IPS-18a (cell line): ENCODE measurements around the gene SRM.
"Not testable (repeated sequence)": the region's sequence is repeated elsewhere in the genome, so short reads cannot be mapped to it uniquely, and the experiment has no call there.

ENCODE experiments used
- H3K27ac ChIP-seq: one replicate; pipeline ENCODE4 v1.5.1; 2013; ENCODE audit warnings: low read length
- H3K27me3 ChIP-seq: one replicate; pipeline ENCODE4 v1.6.1; 2013; ENCODE audit warnings: mild to moderate bottlenecking, low read length; ENCODE audit not compliant: control insufficient read depth, insufficient read depth
- H3K36me3 ChIP-seq: one replicate; pipeline ENCODE4 v1.6.1; 2013; ENCODE audit warnings: low read depth, low read length; ENCODE audit not compliant: control insufficient read depth
- H3K4me1 ChIP-seq: one replicate; pipeline ENCODE4 v1.6.1; 2013; ENCODE audit warnings: low read depth, low read length; ENCODE audit not compliant: control insufficient read depth
- H3K4me3 ChIP-seq: one replicate; pipeline ENCODE4 v1.5.1; 2013; ENCODE audit warnings: low read length
- H3K9ac ChIP-seq: one replicate; pipeline ENCODE4 v1.6.1; 2013; ENCODE audit warnings: mild to moderate bottlenecking, low read length, moderate library complexity
- H3K9me3 ChIP-seq: one replicate; pipeline ENCODE4 v1.6.1; 2013; ENCODE audit warnings: low read depth, low read length; ENCODE audit not compliant: control insufficient read depth

Gene SRM

DNA sequence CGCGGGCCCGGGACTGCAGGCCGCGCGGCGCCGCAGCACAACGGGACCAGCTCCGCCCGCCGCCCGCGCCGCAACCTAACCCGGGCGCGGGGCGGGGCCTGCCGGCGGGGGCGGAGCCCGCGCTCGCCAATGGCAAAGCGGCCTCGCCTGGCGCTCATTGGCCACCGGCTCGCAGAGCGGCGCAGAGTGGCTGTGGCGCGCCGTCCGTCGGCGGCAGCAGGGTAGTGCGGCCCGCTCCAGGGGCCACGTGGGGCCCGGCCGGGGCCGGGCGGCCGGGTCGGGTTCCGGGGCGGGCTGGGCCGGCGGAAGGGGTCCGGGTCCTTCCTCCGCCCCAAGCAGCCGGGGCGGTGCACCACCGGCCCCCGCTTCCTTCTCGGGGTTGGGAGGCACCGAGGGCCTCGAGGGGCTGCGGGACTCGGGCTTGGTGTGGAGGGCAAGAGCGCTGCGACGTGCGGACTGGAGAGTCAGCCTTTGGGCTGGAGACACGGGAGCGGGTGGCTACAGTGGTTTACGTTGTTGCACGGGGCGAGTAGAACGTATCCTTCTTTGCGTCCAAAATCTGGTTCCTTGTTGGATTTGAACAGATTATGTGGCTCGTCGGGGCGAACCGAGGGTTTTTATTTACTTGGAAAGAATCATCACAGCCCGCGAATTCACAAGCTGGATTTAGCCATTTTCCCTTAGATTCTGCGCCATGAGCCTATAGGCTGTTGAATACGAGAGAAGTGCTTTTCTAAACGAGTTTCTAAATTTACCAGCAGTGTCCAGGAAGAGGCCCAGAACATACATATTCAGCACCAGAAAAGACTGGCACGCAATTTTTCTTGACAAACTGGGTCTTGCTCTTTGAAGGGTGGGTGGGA lies at the start of gene SRM:
Gene SRM, minus strand, starts transcription at position 51 of the 863 bp plus-strand sequence. CDS start 75 bp downstream, outside the sequence.
- Histone ChIP-seq H3K27me3 (no peaks in the 10 kb centered on the region), H3K9ac (peak within 1 kb of the TSS; percentile 92), H3K36me3 (peaks cover 26% of the 10 kb centered on the region), H3K4me3 (peak within 1 kb of the TSS; percentile 92), H3K9me3 (no peaks in the 10 kb centered on the region), H3K4me1 (no peaks in the 10 kb centered on the region), H3K27ac (peak within 1 kb of the TSS; percentile 68)

DNA sequence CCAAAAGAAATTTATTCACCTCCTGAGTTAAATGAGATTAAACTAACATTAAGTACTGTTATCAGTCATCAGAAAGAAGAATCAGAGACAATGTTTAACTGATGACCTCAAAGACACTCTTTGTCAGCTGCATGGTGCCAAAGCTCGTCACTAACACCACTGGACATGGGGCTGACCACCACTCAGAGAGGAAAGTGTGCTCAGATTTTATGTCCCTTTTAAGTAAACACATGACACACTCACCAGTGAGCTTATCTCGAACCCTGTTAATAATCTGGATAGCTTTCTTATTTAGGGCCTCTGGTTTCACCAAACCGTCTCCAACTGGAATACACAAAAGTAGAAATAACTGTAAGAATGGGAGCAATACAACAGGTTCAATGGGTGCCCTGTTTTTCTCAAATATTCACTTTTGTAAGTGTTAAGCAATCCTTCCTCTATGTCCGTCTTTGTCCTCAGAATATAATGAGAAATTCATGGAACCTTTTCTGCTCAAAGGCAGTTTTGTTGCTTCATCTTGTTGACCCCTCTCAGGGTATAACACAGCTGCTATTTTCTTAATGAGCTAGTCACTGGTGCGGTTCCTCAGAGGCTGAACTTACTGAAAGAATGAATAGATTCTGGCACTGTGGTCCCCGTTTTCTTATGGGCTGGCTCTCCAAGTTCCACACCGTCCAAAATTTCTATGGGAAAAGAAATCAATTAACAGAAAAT lies 49.4 kb upstream of the SRM start:
- H3K4me3 ChIP-seq = no peak overlapping the region
- H3K27ac ChIP-seq = no peak overlapping the region
- H3K9me3 ChIP-seq = no peaks in the 10 kb centered on the region
- no peak overlapping the region for H3K9ac ChIP-seq
- H3K27me3 ChIP-seq = no peaks in the 10 kb centered on the region
- peaks cover 58% of the 10 kb centered on the region for H3K36me3 ChIP-seq
- no peaks in the 10 kb centered on the region for H3K4me1 ChIP-seq

DNA sequence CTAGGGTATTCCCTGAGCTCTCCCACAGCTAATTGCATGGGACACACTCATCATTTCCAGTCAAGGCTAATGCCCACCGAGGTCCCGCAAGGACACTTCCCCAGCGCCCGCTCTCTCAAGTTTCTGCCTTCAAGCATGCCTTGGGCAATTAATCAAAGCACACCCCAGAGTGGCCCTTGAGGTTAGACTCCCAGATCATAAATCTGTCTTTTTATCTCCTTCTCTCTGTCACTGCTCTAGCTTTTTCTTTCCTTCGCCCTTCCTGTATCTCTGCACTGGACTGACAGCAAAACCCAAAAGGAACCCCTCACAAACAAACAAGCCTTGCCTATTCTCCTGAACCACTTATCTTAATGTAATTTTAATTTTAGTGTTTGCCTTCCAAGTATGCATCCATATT lies 47.8 kb upstream of the SRM start:
- H3K4me3 ChIP-seq = no peak overlapping the region
- H3K27me3 ChIP-seq = no peaks in the 10 kb centered on the region
- peaks cover 44% of the 10 kb centered on the region for H3K36me3 ChIP-seq
- H3K9ac ChIP-seq = no peak overlapping the region
- H3K9me3 ChIP-seq = no peaks in the 10 kb centered on the region
- H3K27ac ChIP-seq = no peak overlapping the region
- no peaks in the 10 kb centered on the region for H3K4me1 ChIP-seq

DNA sequence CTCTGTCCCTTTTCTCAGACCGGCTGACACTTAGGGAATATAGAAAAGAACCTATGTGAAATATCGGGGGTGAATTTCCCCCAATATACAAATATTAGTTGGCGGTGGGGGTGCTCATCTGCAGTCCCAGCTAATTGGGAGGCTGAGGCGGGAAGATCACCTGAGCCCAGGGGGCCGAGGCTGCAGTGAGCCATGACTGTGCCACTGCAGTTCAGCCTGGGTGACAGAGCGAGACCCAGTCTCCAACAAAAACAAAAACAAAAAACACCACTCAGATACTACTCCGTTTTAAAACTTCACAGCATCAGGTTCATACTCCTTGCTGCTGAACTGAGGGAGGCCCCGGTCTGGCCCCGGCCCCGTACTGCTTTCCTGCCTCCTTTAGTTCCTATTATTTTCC lies 45.8 kb upstream of the SRM start:
- peaks cover 37% of the 10 kb centered on the region for H3K36me3 ChIP-seq
- no peaks in the 10 kb centered on the region for H3K9me3 ChIP-seq
- no peak overlapping the region for H3K4me3 ChIP-seq
- no peaks in the 10 kb centered on the region for H3K4me1 ChIP-seq
- no peaks in the 10 kb centered on the region for H3K27me3 ChIP-seq
- no peak overlapping the region for H3K9ac ChIP-seq
- H3K27ac ChIP-seq = no peak overlapping the region

DNA sequence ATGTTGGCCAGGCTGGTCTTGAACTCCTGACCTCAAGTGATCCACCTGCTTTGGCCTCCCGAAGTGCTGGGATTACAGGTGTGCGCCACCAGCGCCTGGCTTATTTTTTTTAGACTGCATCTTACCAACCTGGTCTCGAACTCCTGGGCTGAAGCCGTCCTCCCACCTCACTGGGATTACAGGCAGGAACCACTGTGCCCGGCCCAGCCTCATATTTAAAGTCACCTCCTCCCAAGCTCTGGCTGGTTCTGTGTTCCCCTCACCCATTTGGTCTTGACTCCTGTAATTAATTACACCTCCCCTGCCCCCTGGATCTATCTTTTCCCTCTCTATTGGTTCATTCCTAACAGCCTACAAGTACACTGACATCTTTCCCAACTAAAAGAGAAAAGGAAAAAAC lies 41.5 kb upstream of the SRM start:
- H3K36me3 ChIP-seq = peaks cover 21% of the 10 kb centered on the region
- H3K4me1 ChIP-seq = peaks cover 6% of the 10 kb centered on the region
- H3K9ac ChIP-seq = no peak overlapping the region
- H3K4me3 ChIP-seq = no peak overlapping the region
- H3K27me3 ChIP-seq = no peaks in the 10 kb centered on the region
- H3K27ac ChIP-seq = no peak overlapping the region
- no peaks in the 10 kb centered on the region for H3K9me3 ChIP-seq

DNA sequence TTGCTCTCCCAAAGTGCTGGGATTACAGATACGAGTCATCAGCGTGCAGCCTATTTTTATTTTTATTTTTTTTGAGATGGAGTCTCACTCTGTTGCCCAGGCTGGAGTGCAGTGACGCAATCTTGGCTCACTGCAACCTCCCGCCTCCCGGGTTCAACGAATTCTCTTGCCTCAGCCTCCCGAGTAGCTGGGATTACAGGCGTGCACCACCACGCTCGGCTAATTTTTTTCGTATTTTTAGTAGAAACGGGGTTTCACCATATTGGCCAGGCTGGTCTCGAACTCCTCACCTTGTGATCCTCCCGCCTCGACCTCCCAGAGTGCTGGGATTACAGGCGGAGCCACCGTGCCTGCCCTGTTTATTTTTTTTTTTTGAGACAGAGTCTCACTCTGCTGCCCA lies 41.0 kb upstream of the SRM start:
- H3K9me3 ChIP-seq, H3K9ac ChIP-seq, H3K4me1 ChIP-seq, H3K4me3 ChIP-seq, H3K27me3 ChIP-seq, H3K27ac ChIP-seq: not testable (repeated sequence)
- H3K36me3 ChIP-seq = peaks cover 21% of the 10 kb centered on the region

DNA sequence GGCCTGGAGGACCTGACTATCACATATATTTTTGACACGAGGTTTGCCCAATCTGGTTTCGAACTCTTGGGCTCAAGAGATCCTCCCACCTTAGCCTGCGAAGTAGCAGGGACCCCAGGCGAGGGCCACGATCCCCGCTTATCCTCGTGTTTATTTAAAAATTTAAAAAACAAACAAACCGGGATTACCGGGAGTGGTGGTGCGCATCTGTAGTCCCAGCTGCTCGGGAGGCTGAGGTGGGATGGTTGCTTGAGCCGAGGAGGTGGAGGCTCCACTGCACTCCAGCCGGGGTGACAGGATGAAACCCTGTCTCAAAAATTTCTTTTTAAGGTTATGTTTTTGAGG lies 40.3 kb upstream of the SRM start:
- H3K9me3 ChIP-seq = no peaks in the 10 kb centered on the region
- peak overlapping the region; percentile 96 for H3K4me3 ChIP-seq
- no peaks in the 10 kb centered on the region for H3K27me3 ChIP-seq
- H3K27ac ChIP-seq = no peak overlapping the region
- peaks cover 26% of the 10 kb centered on the region for H3K36me3 ChIP-seq
- H3K9ac ChIP-seq = peak overlapping the region; percentile 97
- H3K4me1 ChIP-seq = peaks cover 6% of the 10 kb centered on the region

DNA sequence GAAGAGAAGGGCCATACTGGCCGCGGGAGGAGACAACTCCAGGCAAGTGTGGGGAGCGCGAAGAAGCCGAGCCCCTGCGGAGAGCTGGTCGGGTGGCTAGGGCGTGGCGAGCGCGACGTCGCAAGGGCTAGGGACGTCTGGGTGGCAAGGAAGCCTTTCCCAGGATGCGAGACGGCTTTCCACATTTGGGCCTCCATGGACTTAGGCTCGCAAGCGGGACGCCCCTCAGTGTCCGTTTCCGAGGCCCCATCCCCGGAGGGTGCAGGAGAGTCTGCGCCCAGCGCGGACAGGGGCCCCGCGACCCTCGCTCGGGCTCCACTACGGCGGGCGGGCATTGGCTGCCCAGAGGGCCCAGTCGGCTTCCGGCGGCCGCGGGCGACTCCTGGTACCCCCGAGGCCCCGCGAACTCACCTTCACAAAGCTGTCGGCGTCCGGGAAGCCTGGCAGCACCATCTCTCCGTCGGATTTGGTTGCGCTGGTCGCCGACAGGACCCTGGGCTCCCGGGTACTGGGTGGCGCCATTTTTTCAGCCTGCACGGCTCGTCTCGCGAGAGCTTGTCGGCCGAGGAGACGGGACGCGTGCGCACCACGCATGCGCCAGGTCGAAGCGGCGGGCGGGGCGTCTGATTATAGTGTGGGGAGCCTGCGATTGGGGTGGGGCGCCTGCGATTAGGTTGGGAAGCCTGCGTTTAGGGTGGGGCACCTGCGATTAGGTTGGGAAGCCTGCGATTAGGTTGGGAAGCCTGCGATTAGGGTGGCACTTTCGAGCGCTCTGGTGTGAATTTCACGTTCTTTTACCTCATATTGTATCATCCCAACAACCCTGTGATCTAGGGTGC lies 39.7 kb upstream of the SRM start, which contains the start of gene EXOSC10:
Gene EXOSC10, minus strand, starts transcription at position 560 of the 839 bp plus-strand sequence. Its CDS starts 38 bp downstream, at position 522.
- Histone ChIP-seq H3K4me3 (peak within 1 kb of the TSS; percentile 96), H3K4me1 (peaks cover 6% of the 10 kb centered on the region), H3K27ac (peak within 1 kb of the TSS; percentile 78), H3K36me3 (peaks cover 32% of the 10 kb centered on the region), H3K9me3 (no peaks in the 10 kb centered on the region), H3K9ac (peak within 1 kb of the TSS; percentile 97), H3K27me3 (no peaks in the 10 kb centered on the region)

DNA sequence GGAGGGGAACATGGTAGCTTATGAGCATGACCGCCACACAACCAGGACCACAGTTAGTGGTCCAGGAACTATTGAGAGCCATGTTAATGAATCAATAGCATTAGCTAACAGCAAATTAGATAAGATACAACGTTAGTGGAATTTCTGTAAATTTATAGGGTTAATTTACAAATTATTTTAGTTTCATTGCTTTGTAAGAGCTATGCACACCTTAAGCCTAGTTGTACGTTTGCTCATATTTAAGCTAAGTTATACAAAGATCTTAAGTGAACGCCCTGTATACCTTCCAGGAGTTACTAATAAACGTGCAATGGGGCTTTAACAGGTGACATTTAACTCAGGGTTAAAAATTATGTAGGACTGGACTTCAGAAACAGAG lies 39.1 kb upstream of the SRM start:
- Histone ChIP-seq H3K27ac (peak overlapping the region; percentile 78), H3K9ac (peak overlapping the region; percentile 97), H3K9me3 (no peaks in the 10 kb centered on the region), H3K4me1 (peaks cover 6% of the 10 kb centered on the region), H3K27me3 (no peaks in the 10 kb centered on the region), H3K4me3 (peak overlapping the region; percentile 96), H3K36me3 (peaks cover 37% of the 10 kb centered on the region)

DNA sequence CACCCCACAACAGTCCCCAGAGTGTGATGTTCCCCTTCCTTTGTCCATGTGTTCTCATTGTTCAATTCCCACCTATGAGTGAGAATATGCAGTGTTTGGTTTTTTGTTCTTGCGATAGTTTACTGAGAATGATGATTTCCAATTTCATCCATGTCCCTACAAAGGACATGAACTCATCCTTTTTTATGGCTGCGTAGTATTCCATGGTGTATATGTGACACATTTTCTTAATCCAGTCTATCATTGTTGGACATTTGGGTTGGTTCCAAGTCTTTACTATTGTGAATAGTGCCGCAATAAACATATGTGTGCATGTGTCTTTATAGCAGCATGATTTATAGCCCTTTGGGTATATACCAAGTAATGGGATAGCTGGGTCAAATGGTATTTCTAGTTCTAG lies 24.0 kb upstream of the SRM start:
- not testable (repeated sequence) for H3K27me3 ChIP-seq, H3K9ac ChIP-seq
- peaks cover 56% of the 10 kb centered on the region for H3K36me3 ChIP-seq

DNA sequence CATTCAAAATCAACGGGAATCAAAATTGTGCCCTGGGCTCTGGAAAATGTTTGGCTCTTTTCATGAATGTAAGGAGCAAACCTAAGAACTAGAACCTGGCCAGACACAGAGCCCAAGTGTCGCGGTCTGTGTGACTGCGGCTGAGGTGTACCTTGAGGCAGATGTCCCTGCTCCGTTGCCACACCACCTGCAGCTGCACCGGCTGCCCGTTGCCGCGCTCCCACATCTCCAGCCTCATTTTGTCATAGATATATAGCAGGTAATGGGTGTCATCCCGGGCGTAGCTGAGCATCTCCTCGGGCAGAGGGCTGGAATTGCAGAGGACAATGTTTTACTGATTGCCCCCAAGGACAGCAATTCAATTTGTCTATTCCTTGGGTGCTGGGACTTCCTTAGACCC lies 21.1 kb upstream of the SRM start:
- H3K27ac ChIP-seq = no peak overlapping the region
- H3K4me1 ChIP-seq = no peaks in the 10 kb centered on the region
- H3K27me3 ChIP-seq = no peaks in the 10 kb centered on the region
- H3K9me3 ChIP-seq = no peaks in the 10 kb centered on the region
- H3K4me3 ChIP-seq = no peak overlapping the region
- peaks cover 61% of the 10 kb centered on the region for H3K36me3 ChIP-seq
- no peak overlapping the region for H3K9ac ChIP-seq

More for the DNA sequence above, 24.0 kb upstream of the SRM start:
- not testable (repeated sequence) for H3K4me1 ChIP-seq, H3K27ac ChIP-seq, H3K4me3 ChIP-seq, H3K9me3 ChIP-seq
